HFF-Myc (cell line): ENCODE results near the gene PRKCA.

Experiments used
- DNase-seq: peaks from one replicate; pipeline ENCODE4 v3.0.0-alpha.2; 2011; ENCODE audit warnings: low read depth; ENCODE audit errors: extremely low read depth
- H3K4me3 ChIP-seq: replicated peaks from 2 replicates; pipeline ENCODE4 v1.5.1; 2011; ENCODE audit warnings: low read depth, mild to moderate bottlenecking, control low read depth, low read length
- TF ChIP-seq, protein P1 (sequence below): IDR thresholded peaks from 2 replicates; pipeline ENCODE4 v1.5.1; 2012; ENCODE audit warnings: mild to moderate bottlenecking, low read depth, low read length, control low read depth; ENCODE audit errors: missing control alignments

Gene PRKCA

DNA sequence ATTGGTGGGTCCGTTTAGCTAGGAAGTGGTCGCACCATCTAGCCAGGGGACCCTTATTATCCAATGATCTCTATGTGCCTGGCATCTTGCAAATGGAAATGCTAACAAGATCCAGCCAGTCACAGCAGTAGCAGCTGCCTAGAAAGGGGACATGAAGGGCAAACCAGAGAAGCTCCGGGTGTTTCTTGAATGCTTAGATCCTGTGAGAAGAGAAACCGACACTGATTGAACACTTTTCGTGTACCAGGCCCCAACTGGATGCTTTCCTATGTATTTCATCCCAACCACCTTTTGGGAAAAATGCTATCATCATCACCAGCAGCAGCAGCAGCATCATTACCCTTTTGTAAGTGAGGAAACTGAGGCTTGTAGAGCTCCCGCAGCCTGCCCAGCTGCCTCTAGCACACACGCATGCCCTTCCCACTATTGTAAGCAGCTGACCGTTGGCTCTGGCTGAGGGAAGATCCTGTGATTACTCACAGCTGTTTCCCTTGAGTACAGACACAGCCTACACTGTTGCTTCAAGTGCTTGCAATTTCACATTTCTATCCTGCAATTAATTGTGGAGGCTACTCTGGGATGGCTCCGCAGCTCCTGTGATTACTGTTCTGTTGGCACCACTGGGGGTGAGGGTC, 351.8 kb downstream of the PRKCA start:
- TF ChIP-seq, protein P1, sequence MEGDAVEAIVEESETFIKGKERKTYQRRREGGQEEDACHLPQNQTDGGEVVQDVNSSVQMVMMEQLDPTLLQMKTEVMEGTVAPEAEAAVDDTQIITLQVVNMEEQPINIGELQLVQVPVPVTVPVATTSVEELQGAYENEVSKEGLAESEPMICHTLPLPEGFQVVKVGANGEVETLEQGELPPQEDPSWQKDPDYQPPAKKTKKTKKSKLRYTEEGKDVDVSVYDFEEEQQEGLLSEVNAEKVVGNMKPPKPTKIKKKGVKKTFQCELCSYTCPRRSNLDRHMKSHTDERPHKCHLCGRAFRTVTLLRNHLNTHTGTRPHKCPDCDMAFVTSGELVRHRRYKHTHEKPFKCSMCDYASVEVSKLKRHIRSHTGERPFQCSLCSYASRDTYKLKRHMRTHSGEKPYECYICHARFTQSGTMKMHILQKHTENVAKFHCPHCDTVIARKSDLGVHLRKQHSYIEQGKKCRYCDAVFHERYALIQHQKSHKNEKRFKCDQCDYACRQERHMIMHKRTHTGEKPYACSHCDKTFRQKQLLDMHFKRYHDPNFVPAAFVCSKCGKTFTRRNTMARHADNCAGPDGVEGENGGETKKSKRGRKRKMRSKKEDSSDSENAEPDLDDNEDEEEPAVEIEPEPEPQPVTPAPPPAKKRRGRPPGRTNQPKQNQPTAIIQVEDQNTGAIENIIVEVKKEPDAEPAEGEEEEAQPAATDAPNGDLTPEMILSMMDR: no peak
- no peak for DNase-seq
- no peak overlapping the region for H3K4me3 ChIP-seq

DNA sequence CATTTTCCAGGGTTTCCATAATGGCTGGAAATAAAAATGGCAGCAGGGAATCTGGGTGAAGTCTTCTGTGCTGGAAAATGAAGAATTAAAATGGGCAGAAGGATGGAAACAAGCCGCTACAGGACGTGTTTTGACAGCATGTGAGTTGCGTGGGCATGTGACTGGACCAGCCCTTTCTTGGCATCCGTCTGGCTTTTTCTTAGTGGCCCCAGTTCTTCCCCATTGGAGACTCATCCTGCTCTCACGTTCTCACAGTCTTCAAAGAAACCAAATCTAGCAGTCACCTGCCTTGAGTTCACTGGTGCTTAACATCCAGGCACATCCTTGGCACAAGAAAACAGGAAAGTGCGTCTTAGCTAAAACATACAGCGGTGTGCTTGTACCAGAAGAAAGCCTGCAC, 352.4 kb downstream of the PRKCA start:
- no peak overlapping the region for H3K4me3 ChIP-seq
- no peak for DNase-seq
- TF ChIP-seq, protein P1: no peak

DNA sequence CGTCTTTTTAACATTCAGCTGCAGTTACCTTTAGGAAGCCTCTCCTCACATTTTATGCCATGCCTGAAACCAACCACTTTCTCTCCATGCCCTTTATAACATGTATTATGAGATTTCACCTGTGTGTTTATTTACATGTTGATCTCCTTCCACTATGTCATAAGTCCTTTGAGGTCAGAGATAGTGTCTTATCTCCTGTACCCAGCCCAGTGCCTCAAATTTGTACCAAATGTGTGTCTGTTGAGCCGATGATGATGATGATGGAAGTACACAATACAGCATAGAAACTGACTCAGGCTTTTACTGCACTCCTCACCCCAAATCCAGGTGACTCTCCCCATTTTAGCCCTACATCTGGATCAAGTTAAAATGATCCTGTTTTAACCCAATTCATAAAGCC, 353.0 kb downstream of the PRKCA start:
- no peak for DNase-seq
- H3K4me3 ChIP-seq: no peak overlapping the region
- TF ChIP-seq, protein P1: no peak

DNA sequence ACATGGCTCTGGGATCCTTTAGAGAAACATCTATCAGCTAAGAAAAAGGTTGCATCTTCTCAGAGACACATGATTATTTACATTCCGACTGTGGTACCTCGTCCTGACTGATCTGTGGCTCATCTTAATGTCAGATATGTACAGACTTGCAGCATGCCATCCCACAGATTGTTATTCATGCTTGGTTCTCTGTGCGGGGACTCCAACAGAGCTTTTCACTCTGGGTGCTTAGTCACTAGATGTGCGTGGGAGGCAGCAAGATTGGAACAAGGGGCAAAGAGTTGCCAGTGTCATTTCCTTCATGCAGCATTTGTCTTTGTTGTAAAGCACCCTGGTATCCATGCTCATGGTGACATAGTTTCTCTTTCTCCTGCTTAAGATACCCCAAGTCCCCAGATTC, 353.4 kb downstream of the PRKCA start:
- no peak for DNase-seq
- H3K4me3 ChIP-seq: no peak overlapping the region
- TF ChIP-seq, protein P1: no peak

DNA sequence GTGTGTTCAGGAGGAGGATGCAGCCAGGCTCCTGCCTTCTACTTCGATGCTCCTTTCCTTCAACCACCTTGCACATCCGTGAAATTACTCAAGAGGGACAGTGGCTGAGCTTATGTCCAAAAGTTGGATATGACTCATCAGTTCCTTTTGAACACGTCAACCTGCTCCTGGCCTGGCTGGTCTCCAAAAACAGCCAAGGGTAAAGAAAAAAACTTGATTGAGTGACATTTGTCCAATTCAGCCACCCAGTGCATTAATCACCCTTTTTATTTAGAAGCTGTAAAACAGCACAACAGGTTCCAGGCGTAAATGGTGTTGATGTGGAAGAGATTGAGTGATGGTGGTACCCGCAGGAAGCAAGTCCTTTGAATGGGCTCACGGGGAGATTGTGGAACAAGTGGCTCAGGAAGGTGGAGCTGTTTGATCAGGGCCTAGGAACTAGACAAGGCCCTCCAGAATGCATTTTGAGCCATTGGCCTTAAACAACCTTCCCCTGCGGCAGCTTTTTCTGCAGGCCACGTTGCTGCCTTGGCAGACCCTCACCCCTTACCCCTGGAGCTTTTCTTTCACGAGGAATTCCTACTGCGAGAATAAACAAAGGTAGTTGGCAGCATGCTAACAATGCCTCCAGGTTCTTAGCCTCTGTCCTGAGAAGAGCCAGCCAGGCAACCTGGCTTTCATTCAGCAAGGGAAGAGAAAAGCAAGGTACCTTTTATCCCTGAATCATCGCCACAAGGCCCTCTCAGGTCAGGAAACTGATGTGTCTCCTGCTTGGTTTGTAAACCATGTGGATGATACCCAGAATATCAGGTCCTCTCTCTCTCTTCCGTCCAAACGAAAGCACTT, 359.2 kb downstream of the PRKCA start:
- TF ChIP-seq, protein P1: no peak
- DNase-seq: no peak
- H3K4me3 ChIP-seq: no peak overlapping the region

DNA sequence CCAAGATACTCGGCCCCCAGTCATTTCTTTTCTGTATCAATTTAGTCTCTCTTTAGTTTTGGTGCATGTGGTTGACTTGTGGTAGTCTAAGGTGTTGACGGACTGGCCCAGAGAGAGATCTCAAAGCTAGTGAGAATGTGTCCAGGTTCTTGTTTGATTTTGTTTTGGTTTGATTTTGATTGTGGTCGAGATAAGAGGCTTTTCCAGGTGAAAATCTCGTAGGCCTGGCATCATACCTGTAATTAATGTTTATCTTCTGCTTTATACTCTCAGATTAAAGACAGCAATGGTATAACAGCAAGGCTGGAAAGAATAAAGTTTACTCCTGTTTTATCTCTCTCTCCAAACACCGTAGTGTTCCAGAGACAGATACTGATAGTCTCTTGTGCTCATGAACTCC, 360.1 kb downstream of the PRKCA start:
- H3K4me3 ChIP-seq: no peak overlapping the region
- TF ChIP-seq, protein P1: no peak
- no peak for DNase-seq
